ENCODE measurements around the gene TAF12.

TAF12 gene

GRCh38 chr1:28560886-28561285 lies 82.0 kb downstream of the TAF12 start:
- H3K27me3 ChIP-seq (replicated peaks; ENCODE audit: control insufficient read depth, insufficient read depth, low read length): no peaks in the 10 kb centered on the region
- no peak overlapping the region for H3K4me3 ChIP-seq (ENCODE audit: low read length)
- no peaks in the 10 kb centered on the region for H3K9me3 ChIP-seq (ENCODE audit: control insufficient read depth, low read length)
- no peak overlapping the region for H3K9ac ChIP-seq (ENCODE audit: low read length)
- peaks cover 53% of the 10 kb centered on the region for H3K36me3 ChIP-seq (ENCODE audit: control insufficient read depth, insufficient read depth, low read length, severe bottlenecking)
- no peak for DNase-seq (ENCODE audit: low read depth)
- H3K4me1 ChIP-seq (ENCODE audit: control insufficient read depth, insufficient read depth, low read length): no peaks in the 10 kb centered on the region

Measured in adipocyte (in vitro differentiated cells).